NCI-H82 treated with DMSO at 0.1 percent for 48 hours (cell line): Measurements from ENCODE around the gene RTEL1.

Experiments used
- DNase-seq: peaks from one replicate; lab custom pipeline; 2025; ENCODE audit not compliant: unreplicated experiment; lab: John Stamatoyannopoulos, UW

RTEL1 gene

GRCh38 chr20:63739130-63740069 is 81.3 kb downstream of the RTEL1 start, which contains the start of gene SLC2A4RG:
TSS of gene SLC2A4RG (plus strand) at chr20:63739776. CDS start at chr20:63739913, 137 bp downstream.
- DNase-seq: peak; percentile 34

- no peak for DNase-seq
Measured at GRCh38 chr20:63740070-63740626, 82.0 kb downstream of the RTEL1 start.

GRCh38 chr20:63740627-63741353 is 82.7 kb downstream of the RTEL1 start:
- peak; percentile 7 for DNase-seq

- DNase-seq: no peak
Measured at GRCh38 chr20:63741354-63741675, 83.2 kb downstream of the RTEL1 start.

GRCh38 chr20:63741676-63742380 is 83.7 kb downstream of the RTEL1 start:
- DNase-seq: no peak

GRCh38 chr20:63742381-63743024 is 84.4 kb downstream of the RTEL1 start:
- no peak for DNase-seq

- no peak for DNase-seq
Measured at GRCh38 chr20:63743210-63743970, 85.3 kb downstream of the RTEL1 start.

- DNase-seq: no peak
Measured at GRCh38 chr20:63744158-63744557, 86.0 kb downstream of the RTEL1 start.

GRCh38 chr20:63744574-63745423 is 86.7 kb downstream of the RTEL1 start:
- DNase-seq: no peak

- DNase-seq: no peak
Measured at GRCh38 chr20:63745424-63745805, 87.3 kb downstream of the RTEL1 start.
